Gastrocnemius medialis (tissue), 4 donors: ENCODE measurements around the gene ARHGAP32.
"Not testable (repeated sequence)": the region's sequence is repeated elsewhere in the genome, so short reads cannot be mapped to it uniquely, and the experiment has no call there.

Source experiments
- CTCF ChIP-seq, 5 experiments: fragments of 450-650 bp in 3 of 5; fragments of 200-600 bp in 2 of 5; sonication (generic) in 2 of 5; IDR thresholded peaks in 4 of 5; conservative IDR thresholded peaks in 1 of 5; 1 replicate in 4 of 5; 2 replicates in 1 of 5; pipeline ENCODE4 v1.5.1; 2016 to 2019; ENCODE audit warnings: antibody characterized with exemption in 5 of 5, mild to moderate bottlenecking in 3 of 5, moderate library complexity in 3 of 5
- POLR2A ChIP-seq, 2 donors: fragments of 450-650 bp; IDR thresholded peaks; one replicate each; pipeline ENCODE4 v1.6.1; 2017; ENCODE audit warnings: antibody characterized with exemption in 2 of 2, mild to moderate bottlenecking in 2 of 2, moderate library complexity in 2 of 2

GRCh38 chr11:129128881-129129620, 63.1 kb downstream of the ARHGAP32 start:
- not testable (repeated sequence) for TF ChIP-seq CTCF (IDR thresholded peaks at IDR 0.05 in 4 of 5, conservative IDR thresholded peaks at IDR 0.05 in 1 of 5); POLR2A (IDR thresholded peaks at IDR 0.05)
